Neural cell (in vitro differentiated cells): ENCODE measurements around the gene CALHM1. TPM values are rescaled to one million over a fixed set of nuclear protein-coding genes. Genes with fewer than 3 reads are reported as not detected.
"Not testable (repeated sequence)": the region's sequence is repeated elsewhere in the genome, so short reads cannot be mapped to it uniquely, and the experiment has no call there.

Experiments
- H2AFZ ChIP-seq: fragments of 200-600, 300-800 bp; sonication (generic), shearing (Covaris generic); 2 replicates; pipeline ENCODE4 v1.6.0; 2014; ENCODE audit warnings: low read depth, mild to moderate bottlenecking, antibody characterized with exemption, low read length, moderate library complexity
- H3F3A ChIP-seq: fragments of 200-600 bp; shearing (Covaris generic); 2 replicates; pipeline ENCODE4 v1.6.1; 2016; ENCODE audit warnings: mild to moderate bottlenecking, moderate library complexity, mixed read lengths, antibody characterized with exemption, low read length; ENCODE audit not compliant: insufficient read depth, poor library complexity, severe bottlenecking
- H3K27ac ChIP-seq: fragments of 200-600, 300-800 bp; sonication (generic), shearing (Covaris generic); 2 replicates; pipeline ENCODE4 v1.5.1; 2014; ENCODE audit warnings: mild to moderate bottlenecking, low read length, moderate library complexity
- H3K27me3 ChIP-seq: fragments of 300-800, 200-600 bp; sonication (generic), shearing (Covaris generic); 2 replicates; pipeline ENCODE4 v1.6.0; 2014; ENCODE audit warnings: mild to moderate bottlenecking, low read depth, low read length, moderate library complexity; ENCODE audit not compliant: insufficient read depth
- H3K36me3 ChIP-seq: fragments of 300-800, 200-600 bp; sonication (generic), shearing (Covaris generic); 2 replicates; pipeline ENCODE4 v1.5.1; 2014; ENCODE audit warnings: mild to moderate bottlenecking, antibody characterized with exemption, low read length, moderate library complexity; ENCODE audit not compliant: insufficient read depth
- H3K4me2 ChIP-seq: fragments of 300-800, 200-600 bp; sonication (generic), shearing (Covaris generic); 2 replicates; pipeline ENCODE4 v1.6.0; 2014; ENCODE audit warnings: mild to moderate bottlenecking, low read length
- H3K4me3 ChIP-seq: fragments of 300-800, 200-600 bp; sonication (generic), shearing (Covaris generic); 2 replicates; pipeline ENCODE4 v1.5.1; 2014; ENCODE audit warnings: mild to moderate bottlenecking, low read length, moderate library complexity
- H3K79me2 ChIP-seq: fragments of 200-600 bp; shearing (Covaris generic); replicated peaks from 2 replicates; pipeline ENCODE4 v1.6.0; 2014; ENCODE audit warnings: mild to moderate bottlenecking, low read length, moderate library complexity; ENCODE audit not compliant: insufficient read depth
- H3K9ac ChIP-seq: fragments of 300-800, 200-600 bp; sonication (generic), shearing (Covaris generic); 2 replicates; pipeline ENCODE4 v1.6.1; 2016; ENCODE audit warnings: mild to moderate bottlenecking, low read length, mixed read lengths
- H3K9me2 ChIP-seq: fragments of 200-600 bp; shearing (Covaris generic); 2 replicates; pipeline ENCODE4 v1.6.1; 2016; ENCODE audit warnings: mild to moderate bottlenecking, low read length, mixed read lengths; ENCODE audit not compliant: insufficient read depth
- H3K9me3 ChIP-seq: fragments of 200-600, 300-800 bp; sonication (generic), shearing (Covaris generic); 2 replicates; pipeline ENCODE4 v1.6.1; 2016; ENCODE audit warnings: mild to moderate bottlenecking, mixed run types, low read length, moderate library complexity, mixed read lengths
- H4K20me1 ChIP-seq: fragments of 200-600 bp; shearing (Covaris generic); 2 replicates; pipeline ENCODE4 v1.6.1; 2016; ENCODE audit warnings: mild to moderate bottlenecking, mixed run types; ENCODE audit not compliant: insufficient read depth
- EP300 ChIP-seq: fragments of 450-650 bp; conservative IDR thresholded peaks from 2 replicates; pipeline ENCODE4 v1.6.1; 2014; ENCODE audit warnings: antibody characterized with exemption, mild to moderate bottlenecking, moderate library complexity; ENCODE audit not compliant: poor library complexity, severe bottlenecking
- EZH2 ChIP-seq: fragments of 200-600, 300-800 bp; shearing (Covaris generic), sonication (generic); IDR thresholded peaks from 2 replicates; pipeline ENCODE4 v1.6.1; 2014; ENCODE audit warnings: antibody characterized with exemption, low read length, borderline replicate concordance, mild to moderate bottlenecking; ENCODE audit not compliant: insufficient read depth, poor library complexity, severe bottlenecking
- MXI1 ChIP-seq: fragments of 450-650 bp; conservative IDR thresholded peaks from 2 replicates; pipeline ENCODE4 v1.6.1; 2014; ENCODE audit warnings: antibody characterized with exemption, mild to moderate bottlenecking; ENCODE audit not compliant: poor library complexity, severe bottlenecking
- POLR2AphosphoS5 ChIP-seq: IDR thresholded peaks from 2 replicates; pipeline ENCODE4 v1.6.1; 2012
- RAD21 ChIP-seq: fragments of 450-650 bp; conservative IDR thresholded peaks from 2 replicates; pipeline ENCODE4 v1.6.1; 2014; ENCODE audit warnings: antibody characterized with exemption, mild to moderate bottlenecking, moderate library complexity
- SMC3 ChIP-seq: fragments of 450-650 bp; conservative IDR thresholded peaks from 2 replicates; pipeline ENCODE4 v1.6.1; 2014; ENCODE audit warnings: antibody characterized with exemption, mild to moderate bottlenecking, moderate library complexity; ENCODE audit not compliant: poor library complexity
- TAF1 ChIP-seq: IDR thresholded peaks from 2 replicates; pipeline ENCODE4 v1.6.1; 2012; ENCODE audit warnings: low read depth
- polyA plus RNA-seq: library from polyadenylated mRNA; depleted of rRNA; stranded (reverse); fragments of >200 nt; gene quantifications from 2 replicates; pipeline ENCODE4 v1.2.3, GENCODE V29; 2014
- TF ChIP-seq, protein P1 (sequence below): IDR thresholded peaks from 2 replicates; pipeline ENCODE4 v1.6.1; 2012; ENCODE audit warnings: borderline replicate concordance
- TF ChIP-seq, protein P2 (sequence below): fragments of 450-650 bp; IDR thresholded peaks from 2 replicates; pipeline ENCODE4 v1.5.1; 2014; ENCODE audit warnings: antibody characterized with exemption, mild to moderate bottlenecking, moderate library complexity; ENCODE audit not compliant: poor library complexity, severe bottlenecking

CALHM1 gene
- polyA plus RNA-seq, 1 donor from 2014 or later = not detected

DNA sequence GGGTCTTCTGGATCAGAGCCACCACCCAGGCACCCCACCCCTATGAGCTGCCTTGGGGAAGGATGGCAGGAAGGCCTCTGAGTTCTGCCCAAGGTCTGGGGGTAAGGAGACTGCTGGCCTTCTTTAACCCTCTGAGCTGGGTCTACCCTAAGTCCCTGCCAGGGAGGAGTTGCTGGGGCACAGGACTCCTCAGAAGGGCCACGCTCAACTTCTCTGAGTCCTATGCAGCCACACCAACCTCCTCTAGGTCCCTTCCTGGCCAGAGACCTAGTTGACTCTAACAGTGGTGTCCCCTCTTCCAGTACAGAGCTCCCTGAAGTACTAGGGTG lies 32.2 kb upstream of the CALHM1 start:
- peak overlapping the region; percentile 83 for H3K27ac ChIP-seq

DNA sequence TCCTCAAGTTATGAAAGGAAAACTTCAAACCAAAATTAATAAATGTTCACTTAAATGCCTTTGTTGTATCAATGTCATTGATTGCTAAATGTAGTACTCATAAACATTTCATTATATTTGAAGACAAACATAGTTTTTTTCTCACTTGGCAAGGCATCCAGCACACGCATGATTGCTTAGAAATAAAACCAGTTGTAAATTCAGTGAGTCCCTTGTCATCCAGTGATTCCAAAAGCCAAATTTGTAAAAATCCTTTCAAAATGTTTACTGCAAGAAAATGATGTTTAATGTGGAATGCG lies 28.7 kb upstream of the CALHM1 start:
- Histone ChIP-seq H3K27me3 (no peaks in the 10 kb centered on the region), H2AFZ (no peak overlapping the region), H3K9ac (no peak overlapping the region), H3F3A (no peaks in the 10 kb centered on the region), H3K79me2 (no peaks in the 10 kb centered on the region), H3K4me3 (no peak overlapping the region), H3K9me3 (no peaks in the 10 kb centered on the region), H4K20me1 (no peaks in the 10 kb centered on the region), H3K27ac (no peak overlapping the region), H3K4me2 (no peak overlapping the region), H3K9me2 (no peaks in the 10 kb centered on the region), H3K36me3 (no peaks in the 10 kb centered on the region)
- TF ChIP-seq, protein P1, sequence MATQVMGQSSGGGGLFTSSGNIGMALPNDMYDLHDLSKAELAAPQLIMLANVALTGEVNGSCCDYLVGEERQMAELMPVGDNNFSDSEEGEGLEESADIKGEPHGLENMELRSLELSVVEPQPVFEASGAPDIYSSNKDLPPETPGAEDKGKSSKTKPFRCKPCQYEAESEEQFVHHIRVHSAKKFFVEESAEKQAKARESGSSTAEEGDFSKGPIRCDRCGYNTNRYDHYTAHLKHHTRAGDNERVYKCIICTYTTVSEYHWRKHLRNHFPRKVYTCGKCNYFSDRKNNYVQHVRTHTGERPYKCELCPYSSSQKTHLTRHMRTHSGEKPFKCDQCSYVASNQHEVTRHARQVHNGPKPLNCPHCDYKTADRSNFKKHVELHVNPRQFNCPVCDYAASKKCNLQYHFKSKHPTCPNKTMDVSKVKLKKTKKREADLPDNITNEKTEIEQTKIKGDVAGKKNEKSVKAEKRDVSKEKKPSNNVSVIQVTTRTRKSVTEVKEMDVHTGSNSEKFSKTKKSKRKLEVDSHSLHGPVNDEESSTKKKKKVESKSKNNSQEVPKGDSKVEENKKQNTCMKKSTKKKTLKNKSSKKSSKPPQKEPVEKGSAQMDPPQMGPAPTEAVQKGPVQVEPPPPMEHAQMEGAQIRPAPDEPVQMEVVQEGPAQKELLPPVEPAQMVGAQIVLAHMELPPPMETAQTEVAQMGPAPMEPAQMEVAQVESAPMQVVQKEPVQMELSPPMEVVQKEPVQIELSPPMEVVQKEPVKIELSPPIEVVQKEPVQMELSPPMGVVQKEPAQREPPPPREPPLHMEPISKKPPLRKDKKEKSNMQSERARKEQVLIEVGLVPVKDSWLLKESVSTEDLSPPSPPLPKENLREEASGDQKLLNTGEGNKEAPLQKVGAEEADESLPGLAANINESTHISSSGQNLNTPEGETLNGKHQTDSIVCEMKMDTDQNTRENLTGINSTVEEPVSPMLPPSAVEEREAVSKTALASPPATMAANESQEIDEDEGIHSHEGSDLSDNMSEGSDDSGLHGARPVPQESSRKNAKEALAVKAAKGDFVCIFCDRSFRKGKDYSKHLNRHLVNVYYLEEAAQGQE = no peak
- TF ChIP-seq EZH2 = no peak
- TF ChIP-seq RAD21 = no peak
- no peak for TF ChIP-seq TAF1
- TF ChIP-seq POLR2AphosphoS5 = no peak
- TF ChIP-seq, protein P2, sequence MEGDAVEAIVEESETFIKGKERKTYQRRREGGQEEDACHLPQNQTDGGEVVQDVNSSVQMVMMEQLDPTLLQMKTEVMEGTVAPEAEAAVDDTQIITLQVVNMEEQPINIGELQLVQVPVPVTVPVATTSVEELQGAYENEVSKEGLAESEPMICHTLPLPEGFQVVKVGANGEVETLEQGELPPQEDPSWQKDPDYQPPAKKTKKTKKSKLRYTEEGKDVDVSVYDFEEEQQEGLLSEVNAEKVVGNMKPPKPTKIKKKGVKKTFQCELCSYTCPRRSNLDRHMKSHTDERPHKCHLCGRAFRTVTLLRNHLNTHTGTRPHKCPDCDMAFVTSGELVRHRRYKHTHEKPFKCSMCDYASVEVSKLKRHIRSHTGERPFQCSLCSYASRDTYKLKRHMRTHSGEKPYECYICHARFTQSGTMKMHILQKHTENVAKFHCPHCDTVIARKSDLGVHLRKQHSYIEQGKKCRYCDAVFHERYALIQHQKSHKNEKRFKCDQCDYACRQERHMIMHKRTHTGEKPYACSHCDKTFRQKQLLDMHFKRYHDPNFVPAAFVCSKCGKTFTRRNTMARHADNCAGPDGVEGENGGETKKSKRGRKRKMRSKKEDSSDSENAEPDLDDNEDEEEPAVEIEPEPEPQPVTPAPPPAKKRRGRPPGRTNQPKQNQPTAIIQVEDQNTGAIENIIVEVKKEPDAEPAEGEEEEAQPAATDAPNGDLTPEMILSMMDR = no peak
- no peak for TF ChIP-seq EP300

More for the DNA sequence above, 32.2 kb upstream of the CALHM1 start:
- no peaks in the 10 kb centered on the region for H4K20me1 ChIP-seq
- H3K9me2 ChIP-seq = no peaks in the 10 kb centered on the region
- H3K79me2 ChIP-seq = no peaks in the 10 kb centered on the region
- no peaks in the 10 kb centered on the region for H3K9me3 ChIP-seq
- H3K4me3 ChIP-seq = peak overlapping the region; percentile 47
- no peaks in the 10 kb centered on the region for H3K36me3 ChIP-seq
- H3K9ac ChIP-seq = peak overlapping the region; percentile 54
- H3K27me3 ChIP-seq = peaks cover 4% of the 10 kb centered on the region
- TF ChIP-seq SMC3 (no peak), POLR2AphosphoS5 (no peak), TAF1 (no peak), EP300 (no peak), RAD21 (no peak), MXI1 (no peak), EZH2 (no peak)
- TF ChIP-seq, protein P2 = no peak
- TF ChIP-seq, protein P1 = no peak
- no peaks in the 10 kb centered on the region for H3F3A ChIP-seq
- no peak overlapping the region for H2AFZ ChIP-seq
- H3K4me2 ChIP-seq = no peak overlapping the region

DNA sequence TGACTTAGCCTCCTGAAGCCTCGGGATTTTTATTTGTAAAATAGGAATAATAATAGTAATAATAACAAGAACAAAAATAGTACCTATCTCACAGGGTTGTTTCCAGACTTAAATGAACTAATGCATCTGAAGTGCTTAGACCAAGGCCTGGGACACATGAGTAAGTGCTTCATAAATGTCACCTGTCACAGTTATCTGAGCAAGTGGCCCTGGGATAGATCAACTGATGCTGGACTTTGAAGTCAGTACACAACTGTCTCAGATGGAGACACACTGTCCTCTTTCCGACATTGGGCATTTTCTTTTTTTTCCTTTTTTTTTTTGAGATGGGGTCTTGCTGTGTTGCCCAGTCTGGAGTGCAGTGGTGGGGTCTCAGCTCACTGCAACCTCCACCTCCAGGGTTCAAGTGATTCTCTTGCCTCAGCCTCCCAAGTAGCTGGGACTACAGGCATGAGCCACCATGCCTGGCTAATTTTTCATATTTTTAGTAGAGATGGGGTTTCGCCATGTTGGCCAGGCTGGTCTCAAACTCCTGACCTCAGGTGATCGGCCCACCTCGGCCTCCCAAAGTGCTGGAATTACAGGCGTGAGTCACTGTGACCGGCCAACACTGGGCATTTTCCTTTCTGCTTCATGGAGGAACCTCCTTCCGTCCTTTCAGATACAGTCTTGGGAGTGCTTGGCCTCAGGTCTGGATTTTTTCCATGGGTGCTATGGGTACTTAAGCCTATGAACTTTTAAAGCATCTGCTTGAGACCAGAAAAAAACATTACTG lies 28.1 kb upstream of the CALHM1 start:
- not testable (repeated sequence) for H3K9me3 ChIP-seq, H3K27me3 ChIP-seq, H2AFZ ChIP-seq, H3K4me3 ChIP-seq, H3K9ac ChIP-seq, H3K27ac ChIP-seq, H3K4me2 ChIP-seq, H4K20me1 ChIP-seq, H3K36me3 ChIP-seq, H3K79me2 ChIP-seq, H3F3A ChIP-seq, H3K9me2 ChIP-seq
